Fibroblast of mammary gland (primary cell): ENCODE measurements around the gene PIGO.

Experiments
- DNase-seq: peaks from one replicate; pipeline ENCODE4 v3.0.0-alpha.2; 2010; ENCODE audit warnings: low read depth
- H3K4me3 ChIP-seq: 2 replicates; pipeline ENCODE4 v1.5.1; 2011; ENCODE audit warnings: low read depth, mild to moderate bottlenecking, low read length, moderate library complexity; ENCODE audit not compliant: control insufficient read depth
- CTCF ChIP-seq: conservative IDR thresholded peaks from 2 replicates; pipeline ENCODE4 v1.5.1; 2011; ENCODE audit warnings: low read depth, low read length, inconsistent platforms; ENCODE audit not compliant: control insufficient read depth, insufficient read depth

Gene PIGO

GRCh38 chr9:35072461-35073278 is 23.7 kb downstream of the PIGO start, which contains the start of gene VCP:
VCP (minus strand) TSS chr9:35072625; CDS start chr9:35072353, 272 bp downstream.
- TF ChIP-seq CTCF, result no peak
- H3K4me3 ChIP-seq, result peak within 1 kb of the TSS; percentile 77
- peak; percentile 99 for DNase-seq

- DNase-seq, result peak; percentile 76
- TF ChIP-seq CTCF, result no peak
- peak overlapping the region; percentile 77 for H3K4me3 ChIP-seq
Measured at GRCh38 chr9:35071814-35072460, 24.5 kb downstream of the PIGO start.

GRCh38 chr9:35070823-35071813 is 25.3 kb downstream of the PIGO start:
- TF ChIP-seq CTCF, result no peak
- peak overlapping the region; percentile 77 for H3K4me3 ChIP-seq
- DNase-seq, result peak; percentile 47

- no peak for TF ChIP-seq CTCF
- DNase-seq, result no peak
- no peak overlapping the region for H3K4me3 ChIP-seq
Measured at GRCh38 chr9:35069020-35069419, 27.4 kb downstream of the PIGO start.

- no peak for TF ChIP-seq CTCF
- DNase-seq, result no peak
Measured at GRCh38 chr9:35067056-35067455, 29.3 kb downstream of the PIGO start.

GRCh38 chr9:35060548-35061207 is 35.7 kb downstream of the PIGO start:
- TF ChIP-seq CTCF, result no peak
- no peak overlapping the region for H3K4me3 ChIP-seq
- no peak for DNase-seq

More at GRCh38 chr9:35067056-35067455, 29.3 kb downstream of the PIGO start:
- no peak overlapping the region for H3K4me3 ChIP-seq
